ENCODE measurements around the gene BORCS6. TPM values are rescaled to one million over a fixed set of nuclear protein-coding genes. Genes with fewer than 3 reads are reported as not detected.
"Not testable (repeated sequence)": the region's sequence is repeated elsewhere in the genome, so short reads cannot be mapped to it uniquely, and the experiment has no call there.

Gene BORCS6
- total RNA-seq, 1 donor from 2014 or later = 4.6 TPM

DNA sequence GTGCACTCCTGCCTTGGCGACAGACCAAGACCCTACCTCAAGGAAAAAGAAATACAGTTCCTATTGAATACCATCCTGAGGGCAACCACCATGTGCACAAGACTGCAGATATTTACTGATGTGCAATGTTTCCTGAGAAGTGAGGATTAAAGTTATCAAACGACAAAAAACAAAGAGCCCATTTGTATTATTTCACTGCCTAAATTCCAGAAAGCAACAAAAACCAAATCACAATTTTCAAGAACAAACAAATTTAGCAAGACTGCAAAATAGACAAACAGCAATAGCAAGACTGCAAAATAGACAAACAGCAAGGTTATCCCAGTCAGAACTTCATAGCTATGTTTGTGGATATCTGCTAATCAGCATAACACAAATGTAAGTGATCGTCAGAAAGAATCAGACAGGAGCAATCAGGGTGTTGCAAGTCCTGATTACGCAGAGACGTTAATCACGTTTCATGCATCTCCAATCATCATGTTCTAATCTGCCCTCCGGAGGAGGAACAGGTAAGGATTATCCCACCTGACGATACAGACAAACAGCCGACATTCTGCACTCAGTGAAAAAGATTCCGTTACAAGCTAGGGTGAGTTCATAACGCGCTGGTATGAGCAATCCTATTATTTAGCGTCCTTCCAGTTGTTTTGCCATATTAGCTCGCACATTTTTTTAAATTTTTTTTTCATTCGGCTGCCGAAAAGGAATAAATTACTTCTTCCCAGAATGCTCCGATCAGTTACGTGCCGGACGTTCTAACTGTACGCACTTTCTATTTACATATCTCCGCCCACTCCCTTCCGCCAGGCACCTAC, 16.7 kb downstream of the BORCS6 start:
- peak; percentile 97 for DNase-seq

- DNase-seq = not testable (repeated sequence)
Observed at GRCh38 chr17:8170186-8170585, 19.8 kb downstream of the BORCS6 start.

GRCh38 chr17:8167526-8167925, 22.5 kb downstream of the BORCS6 start:
- DNase-seq = no peak

- DNase-seq = no peak
Observed at GRCh38 chr17:8166731-8167130, 23.2 kb downstream of the BORCS6 start.

DNA sequence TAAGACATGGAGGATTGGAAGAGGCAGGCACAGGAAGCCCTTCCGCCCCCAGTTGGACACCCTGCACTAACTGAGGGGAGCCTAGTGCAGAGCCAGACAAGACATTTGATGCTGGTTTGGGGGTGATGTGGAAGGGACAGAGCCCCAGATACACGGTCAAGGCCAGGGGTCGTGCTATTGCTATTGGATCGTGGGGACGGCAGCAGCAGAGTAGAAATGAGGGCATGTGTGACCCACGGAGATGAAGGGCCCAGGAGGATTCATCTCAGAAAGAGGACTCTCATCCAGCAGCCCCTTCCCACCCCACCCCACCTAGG, 25.2 kb downstream of the BORCS6 start:
- DNase-seq = no peak

DNA sequence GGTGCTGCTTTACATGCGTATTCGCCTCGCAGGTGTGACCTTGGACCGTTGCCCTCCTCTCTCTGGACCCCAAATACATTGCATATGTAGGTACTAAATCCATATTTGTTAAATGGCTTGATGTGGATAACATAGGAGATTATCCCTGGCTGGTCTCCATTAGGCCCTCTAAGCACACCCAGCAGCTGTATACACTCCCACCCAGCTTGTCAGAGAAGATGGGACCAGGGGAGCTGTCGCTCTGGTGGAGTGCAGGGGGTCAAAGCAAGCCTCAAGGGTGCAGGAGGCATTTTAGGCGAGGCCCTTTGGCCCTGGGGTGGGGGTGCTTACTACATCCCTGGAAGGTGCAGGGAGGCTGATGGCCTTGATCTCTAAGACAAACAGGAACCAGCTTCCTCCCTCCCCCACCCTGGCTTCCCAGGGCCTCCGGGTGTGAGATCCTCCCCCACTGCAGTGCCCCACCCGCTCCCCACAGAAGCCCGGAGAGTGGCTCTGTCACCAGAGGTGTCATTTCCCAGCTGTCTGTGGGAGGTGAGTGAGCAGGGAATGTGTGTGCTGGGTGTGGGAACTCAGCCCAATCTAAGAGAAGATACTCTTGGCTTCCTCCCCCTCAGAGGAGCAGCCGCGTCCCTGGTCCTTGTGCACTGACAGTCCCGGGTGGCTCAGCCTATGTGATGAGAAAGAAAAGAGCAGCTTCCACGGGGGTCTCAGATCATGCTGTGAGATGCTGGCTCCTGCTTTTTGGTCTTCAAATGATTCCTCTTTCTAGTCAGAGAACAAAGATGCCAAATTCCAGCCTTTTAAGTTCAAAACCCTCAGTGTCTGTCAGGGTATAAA, 25.8 kb downstream of the BORCS6 start:
- no peak for DNase-seq

GRCh38 chr17:8162997-8163977, 26.7 kb downstream of the BORCS6 start:
- DNase-seq = peak; percentile 39

GRCh38 chr17:8162233-8162996, 27.6 kb downstream of the BORCS6 start, which contains the start of gene VAMP2:
VAMP2 (minus strand) TSS chr17:8162948; CDS start chr17:8162879, 69 bp downstream.
- DNase-seq = no peak

GRCh38 chr17:8161289-8162232, 28.4 kb downstream of the BORCS6 start:
- no peak for DNase-seq

DNA sequence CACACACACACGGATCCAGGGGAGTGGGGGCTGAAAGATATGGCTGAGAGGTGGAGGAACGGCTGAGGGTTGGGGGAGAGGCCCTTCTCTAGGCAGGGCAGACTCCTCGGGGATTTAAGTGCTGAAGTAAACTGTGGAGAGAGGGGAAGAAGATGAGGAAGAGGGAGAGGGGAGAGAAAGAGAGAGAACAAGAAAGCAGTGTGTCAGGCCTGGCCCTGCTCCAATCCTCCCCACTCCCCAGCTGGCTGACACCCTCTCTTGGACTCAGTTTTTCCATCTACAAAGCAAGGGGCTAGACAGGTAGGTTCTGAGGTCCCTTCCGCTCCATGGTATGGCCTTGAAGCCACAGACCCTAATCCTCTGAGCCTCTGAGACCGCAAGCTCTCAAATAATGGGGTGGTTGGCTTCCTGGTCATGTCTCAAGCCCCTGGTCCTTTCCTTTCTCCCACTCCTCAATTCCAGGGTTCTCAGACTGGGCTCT, 29.2 kb downstream of the BORCS6 start:
- DNase-seq = no peak

DNA sequence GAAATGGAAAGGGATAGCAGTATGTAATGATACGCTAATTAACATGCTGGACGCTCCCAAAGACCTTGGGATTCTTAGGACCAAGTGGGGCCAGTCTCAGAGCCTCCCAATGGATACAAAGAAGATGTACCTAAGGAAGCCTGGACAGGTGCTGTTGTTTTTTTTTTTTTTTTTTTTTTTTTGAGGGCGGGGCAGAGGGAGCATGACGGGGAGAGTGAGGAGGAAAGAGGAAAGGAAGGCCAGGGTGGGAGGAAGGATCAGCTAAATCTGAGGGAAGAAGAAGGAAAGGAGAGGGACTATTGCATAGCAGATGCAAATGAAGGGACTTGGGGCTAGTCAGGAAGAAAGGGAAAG, 29.8 kb downstream of the BORCS6 start:
- DNase-seq = no peak

GRCh38 chr17:8159459-8160223, 30.3 kb downstream of the BORCS6 start:
- no peak for DNase-seq

- DNase-seq = no peak
Observed at GRCh38 chr17:8159032-8159400, 31.0 kb downstream of the BORCS6 start.

GRCh38 chr17:8158267-8159031, 31.5 kb downstream of the BORCS6 start:
- peak; percentile 73 for DNase-seq

GRCh38 chr17:8156246-8156992, 33.6 kb downstream of the BORCS6 start:
- peak; percentile 100 for DNase-seq

GRCh38 chr17:8155996-8156245, 34.1 kb downstream of the BORCS6 start:
- DNase-seq = no peak

DNA sequence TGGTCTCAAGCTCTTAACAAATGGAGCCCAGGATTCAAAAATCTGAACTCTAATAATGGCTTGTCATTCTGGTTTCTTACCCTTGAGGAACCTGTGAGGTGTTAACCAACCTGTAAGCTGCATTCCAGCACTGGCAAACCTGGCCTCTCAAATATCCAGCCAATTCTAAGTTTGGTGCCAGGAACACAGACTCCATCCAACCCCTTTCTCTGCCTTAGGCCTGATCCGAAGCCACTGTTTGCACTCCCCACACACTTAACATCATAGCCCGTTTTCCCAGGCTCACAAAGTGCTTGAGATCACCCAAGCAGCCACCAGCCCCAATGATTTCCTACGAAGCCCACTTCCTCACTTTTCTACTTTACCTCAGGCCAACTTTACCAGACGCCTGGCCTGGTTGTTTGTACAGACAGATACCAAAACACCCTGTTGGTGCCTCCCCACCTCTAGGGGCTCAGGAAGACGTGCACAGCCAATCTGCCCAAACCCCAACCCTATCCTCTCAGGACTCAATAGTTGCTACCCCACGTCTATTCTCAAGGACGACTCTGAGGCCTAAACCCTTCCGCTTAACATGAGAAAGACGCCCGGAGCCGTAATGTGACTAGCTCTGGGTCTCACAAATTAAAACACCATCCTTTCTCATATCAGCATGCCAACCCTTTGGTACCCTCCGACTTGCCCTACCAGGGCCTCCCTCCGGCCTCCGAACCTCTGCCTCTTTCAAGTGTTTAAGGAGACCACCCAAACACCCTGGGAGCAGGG, 34.6 kb downstream of the BORCS6 start:
- no peak for DNase-seq

Measured in skin of body (tissue), 2 donors.